Smooth muscle cell (in vitro differentiated cells): ENCODE measurements around the gene ANKRD17. TPM values are rescaled to one million over a fixed set of nuclear protein-coding genes. Genes with fewer than 3 reads are reported as not detected.

Experiments used
- DNase-seq: peaks from one replicate; lab custom pipeline; 2025; ENCODE audit not compliant: unreplicated experiment; lab: John Stamatoyannopoulos, UW
- H2AFZ ChIP-seq: fragments of 200-600 bp; sonication (generic); 2 replicates; pipeline ENCODE4 v1.6.0; 2016; ENCODE audit warnings: antibody characterized with exemption, low read depth, mild to moderate bottlenecking
- H3F3A ChIP-seq: fragments of 200-600 bp; sonication (generic); 2 replicates; pipeline ENCODE4 v1.6.0; 2017; ENCODE audit warnings: antibody characterized with exemption, low read depth
- H3K27ac ChIP-seq: fragments of 200-600 bp; sonication (generic); 2 replicates; pipeline ENCODE4 v1.5.1; 2016; ENCODE audit warnings: low read depth, mild to moderate bottlenecking
- H3K27me3 ChIP-seq: fragments of 200-600 bp; sonication (generic); 2 replicates; pipeline ENCODE4 v1.6.1; 2016; ENCODE audit warnings: low read depth, mild to moderate bottlenecking
- H3K36me3 ChIP-seq: fragments of 200-600 bp; sonication (generic); 2 replicates; pipeline ENCODE4 v1.5.1; 2016; ENCODE audit warnings: low read depth
- H3K4me1 ChIP-seq: fragments of 200-600 bp; sonication (generic); 2 replicates; pipeline ENCODE4 v1.5.1; 2016; ENCODE audit warnings: low read depth
- H3K4me2 ChIP-seq: fragments of 200-600 bp; sonication (generic); 2 replicates; pipeline ENCODE4 v1.6.0; 2016; ENCODE audit warnings: mild to moderate bottlenecking
- H3K4me3 ChIP-seq: fragments of 200-600 bp; sonication (generic); 2 replicates; pipeline ENCODE4 v1.5.1; 2016; ENCODE audit warnings: mild to moderate bottlenecking
- H3K79me2 ChIP-seq: fragments of 200-600 bp; sonication (generic); 2 replicates; pipeline ENCODE4 v1.6.0; 2016; ENCODE audit warnings: low read depth, mild to moderate bottlenecking
- H3K9ac ChIP-seq: fragments of 200-600 bp; sonication (generic); 2 replicates; pipeline ENCODE4 v1.6.0; 2016; ENCODE audit warnings: low read depth
- H3K9me3 ChIP-seq: fragments of 200-600 bp; sonication (generic); replicated peaks from 2 replicates; pipeline ENCODE4 v1.5.1; 2016; ENCODE audit warnings: low read depth
- H4K20me1 ChIP-seq: fragments of 200-600 bp; sonication (generic); 2 replicates; pipeline ENCODE4 v1.6.0; 2016; ENCODE audit warnings: low read depth
- WGBS: methylation state at CpG from one replicate; pipeline ENCODE4 v1.1.7; 2016; ENCODE audit warnings: low lambda C conversion rate; 5-methylcytosine and 5-hydroxymethylcytosine counted together
- polyA plus RNA-seq: library from polyadenylated mRNA; unstranded; fragments of >200 nt; fragmentation: Nextera tagmentation; extraction: Ambion mirVana; gene quantifications from 2 replicates; pipeline ENCODE4 v1.2.1, GENCODE V29; 2016
- small RNA-seq: library from RNA; depleted of rRNA; stranded (forward); fragments of <200 nt; gene quantifications from one replicate; pipeline ENCODE3, GENCODE V24; 2014
- total RNA-seq: library from RNA; depleted of rRNA; stranded (reverse); fragments of >200 nt; gene quantifications from 2 replicates; pipeline ENCODE4 v1.2.3, GENCODE V29; 2014
- TF ChIP-seq, protein P1 (sequence below): fragments of 200-600 bp; sonication (generic); IDR thresholded peaks from 2 replicates; pipeline ENCODE4 v1.5.1; 2017; ENCODE audit warnings: borderline replicate concordance, mild to moderate bottlenecking, antibody characterized with exemption; ENCODE audit not compliant: insufficient read depth, poor library complexity, severe bottlenecking

Gene ANKRD17
- total and polyA plus RNA-seq, 2 experiments from 2014 or later = 29.7 to 58.0 TPM

DNA sequence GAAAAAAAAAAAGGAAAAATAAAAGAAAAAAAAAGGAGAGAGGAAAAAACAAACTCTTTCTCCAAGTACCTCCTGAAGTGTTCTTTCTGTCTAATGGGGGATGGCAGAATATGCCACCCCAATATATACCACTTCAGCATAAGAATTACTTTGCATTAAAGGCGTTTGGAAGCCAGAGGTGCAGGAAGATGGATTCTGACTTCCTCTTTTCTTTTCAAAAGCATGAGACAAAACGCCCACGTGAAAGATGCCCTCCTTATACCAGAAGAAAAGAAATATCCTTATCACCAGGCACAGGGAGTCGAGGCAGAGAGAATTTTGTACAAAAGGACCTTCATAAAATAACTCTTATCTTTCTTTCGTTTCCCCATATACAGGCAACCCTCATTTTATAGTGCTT lies 230.0 kb downstream of the ANKRD17 start:
- H3K79me2 ChIP-seq = no peaks in the 10 kb centered on the region
- TF ChIP-seq, protein P1, sequence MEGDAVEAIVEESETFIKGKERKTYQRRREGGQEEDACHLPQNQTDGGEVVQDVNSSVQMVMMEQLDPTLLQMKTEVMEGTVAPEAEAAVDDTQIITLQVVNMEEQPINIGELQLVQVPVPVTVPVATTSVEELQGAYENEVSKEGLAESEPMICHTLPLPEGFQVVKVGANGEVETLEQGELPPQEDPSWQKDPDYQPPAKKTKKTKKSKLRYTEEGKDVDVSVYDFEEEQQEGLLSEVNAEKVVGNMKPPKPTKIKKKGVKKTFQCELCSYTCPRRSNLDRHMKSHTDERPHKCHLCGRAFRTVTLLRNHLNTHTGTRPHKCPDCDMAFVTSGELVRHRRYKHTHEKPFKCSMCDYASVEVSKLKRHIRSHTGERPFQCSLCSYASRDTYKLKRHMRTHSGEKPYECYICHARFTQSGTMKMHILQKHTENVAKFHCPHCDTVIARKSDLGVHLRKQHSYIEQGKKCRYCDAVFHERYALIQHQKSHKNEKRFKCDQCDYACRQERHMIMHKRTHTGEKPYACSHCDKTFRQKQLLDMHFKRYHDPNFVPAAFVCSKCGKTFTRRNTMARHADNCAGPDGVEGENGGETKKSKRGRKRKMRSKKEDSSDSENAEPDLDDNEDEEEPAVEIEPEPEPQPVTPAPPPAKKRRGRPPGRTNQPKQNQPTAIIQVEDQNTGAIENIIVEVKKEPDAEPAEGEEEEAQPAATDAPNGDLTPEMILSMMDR = no peak
- H4K20me1 ChIP-seq = no peaks in the 10 kb centered on the region
- H3F3A ChIP-seq = no peaks in the 10 kb centered on the region
- H3K4me1 ChIP-seq = no peaks in the 10 kb centered on the region
- H3K9me3 ChIP-seq = peaks cover 5% of the 10 kb centered on the region
- no peak overlapping the region for H3K27ac ChIP-seq
- DNase-seq = no peak
- H3K4me2 ChIP-seq = no peak overlapping the region
- 72% methylated on average over 5 of the region's 5 CpGs for WGBS
- H3K27me3 ChIP-seq = no peaks in the 10 kb centered on the region
- H2AFZ ChIP-seq = no peak overlapping the region
- no peaks in the 10 kb centered on the region for H3K36me3 ChIP-seq
- H3K9ac ChIP-seq = no peak overlapping the region
- H3K4me3 ChIP-seq = no peak overlapping the region

Small RNA genes within 50 kb of the gene (small RNA-seq; reads per million reads assigned to genes)
- gene RF00334 = not detected
- not detected for gene RNU6ATAC5P

Other genes with a start within 250 kb of the ANKRD17 start
- gene COX18, start 189.1 kb downstream of the ANKRD17 start, total RNA-seq = 24.2 and 32.1 TPM in 2 replicates
- 5.1 and 7.1 TPM in 2 replicates for gene COX18, start 189.1 kb downstream of the ANKRD17 start, polyA plus RNA-seq
- 0.85 and 1.5 TPM in 2 replicates for gene ALB, start 145.5 kb upstream of the ANKRD17 start, total RNA-seq
- 4.8 and 6.2 TPM in 2 replicates for gene ALB, start 145.5 kb upstream of the ANKRD17 start, polyA plus RNA-seq
- gene AFP, start 177.4 kb upstream of the ANKRD17 start, total RNA-seq = 1.9 and 5.0 TPM in 2 replicates
- 6.0 and 7.3 TPM in 2 replicates for gene AFP, start 177.4 kb upstream of the ANKRD17 start, polyA plus RNA-seq
- not detected in 2 replicates for gene AFM, start 222.9 kb upstream of the ANKRD17 start, total RNA-seq
- not detected in 2 replicates for gene AFM, start 222.9 kb upstream of the ANKRD17 start, polyA plus RNA-seq